CD14-positive monocyte (primary cell): ENCODE data around the gene ABCA3. TPM values are rescaled to one million over a fixed set of nuclear protein-coding genes. Genes with fewer than 3 reads are reported as not detected.

Source experiments
- DNase-seq, 3 donors: peaks; one replicate each; pipeline ENCODE4 v3.0.0-alpha.2; 2011 to 2022
- H2AFZ ChIP-seq: 2 replicates; pipeline ENCODE4 v1.6.0; 2012; ENCODE audit warnings: mild to moderate bottlenecking, low read depth, low read length, inconsistent platforms; ENCODE audit not compliant: insufficient read depth, poor library complexity, severe bottlenecking
- H3K27ac ChIP-seq, 2 donors: 1 replicate in 1 of 2; 2 replicates in 1 of 2; pipeline ENCODE4 v1.5.1; 2012 to 2013; ENCODE audit warnings: low read length in 2 of 2, control low read depth in 1 of 2, inconsistent platforms in 1 of 2, low read depth in 1 of 2, mild to moderate bottlenecking in 1 of 2
- H3K27me3 ChIP-seq, 2 donors: one replicate each; pipeline versions ENCODE4 v1.6.0 to v1.6.1; 2011 to 2013; ENCODE audit warnings: low read length in 2 of 2; ENCODE audit not compliant: control insufficient read depth in 2 of 2, insufficient read depth in 2 of 2
- H3K36me3 ChIP-seq, 2 donors: replicated peaks in 1 of 2; 1 replicate in 1 of 2; 2 replicates in 1 of 2; pipeline versions ENCODE4 v1.5.1 to v1.6.1; 2012 to 2013; ENCODE audit warnings: low read length in 2 of 2, control low read depth in 1 of 2, inconsistent platforms in 1 of 2, mild to moderate bottlenecking in 1 of 2; ENCODE audit not compliant: insufficient read depth in 2 of 2, control insufficient read depth in 1 of 2
- H3K4me1 ChIP-seq, 2 donors: 1 replicate in 1 of 2; 2 replicates in 1 of 2; pipeline versions ENCODE4 v1.5.1 to v1.6.1; 2012 to 2013; ENCODE audit warnings: low read length in 2 of 2, control low read depth in 1 of 2, inconsistent platforms in 1 of 2, mild to moderate bottlenecking in 1 of 2, moderate library complexity in 1 of 2; ENCODE audit not compliant: insufficient read depth in 2 of 2, control insufficient read depth in 1 of 2
- H3K4me2 ChIP-seq: replicated peaks from 2 replicates; pipeline ENCODE3; 2012; ENCODE audit warnings: low read length, moderate library complexity, mild to moderate bottlenecking; ENCODE audit not compliant: poor library complexity, severe bottlenecking; ENCODE audit errors: extremely low read depth
- H3K4me3 ChIP-seq, 3 experiments: fragments of 200-600 bp in 1 of 3; sonication (generic) in 1 of 3; replicated peaks in 1 of 3; 1 replicate in 2 of 3; 2 replicates in 1 of 3; pipeline ENCODE4 v1.5.1; 2011 to 2013; ENCODE audit warnings: low read length in 3 of 3, mild to moderate bottlenecking in 3 of 3, control low read depth in 2 of 3, low read depth in 2 of 3, inconsistent platforms in 1 of 3, moderate library complexity in 1 of 3
- H3K79me2 ChIP-seq: 2 replicates; pipeline ENCODE4 v1.6.0; 2012; ENCODE audit warnings: mild to moderate bottlenecking, control low read depth, inconsistent platforms, low read length, moderate library complexity; ENCODE audit not compliant: insufficient read depth
- H3K9ac ChIP-seq: 2 replicates; pipeline ENCODE4 v1.6.0; 2017; ENCODE audit warnings: low read length, mild to moderate bottlenecking; ENCODE audit not compliant: insufficient read depth, poor library complexity, severe bottlenecking
- H3K9me3 ChIP-seq, 2 donors: replicated peaks in 1 of 2; 1 replicate in 1 of 2; 2 replicates in 1 of 2; pipeline versions ENCODE4 v1.5.1 to v1.6.1; 2012 to 2013; ENCODE audit warnings: low read length in 2 of 2, control low read depth in 1 of 2; ENCODE audit not compliant: control insufficient read depth in 1 of 2, insufficient read depth in 1 of 2
- H4K20me1 ChIP-seq: 2 replicates; pipeline ENCODE4 v1.6.0; 2012; ENCODE audit warnings: mild to moderate bottlenecking, low read length, control low read depth, moderate library complexity; ENCODE audit not compliant: insufficient read depth
- H3K27ac Mint-ChIP-seq, 7 donors: one replicate each; pipeline ENCODE4 v1.8.0; 2020; ENCODE audit warnings: mild to moderate bottlenecking in 7 of 7, mixed read lengths in 7 of 7, moderate library complexity in 6 of 7, inconsistent platforms in 2 of 7
- H3K27me3 Mint-ChIP-seq, 3 donors: one replicate each; pipeline ENCODE4 v1.8.0; 2021 to 2022; ENCODE audit warnings: low read depth in 3 of 3, mild to moderate bottlenecking in 3 of 3, mixed read lengths in 3 of 3, moderate library complexity in 3 of 3, inconsistent platforms in 1 of 3
- H3K36me3 Mint-ChIP-seq, 2 donors: one replicate each; pipeline ENCODE4 v1.8.0; 2020; ENCODE audit warnings: mixed read lengths in 2 of 2, inconsistent platforms in 1 of 2, mild to moderate bottlenecking in 1 of 2
- H3K4me1 Mint-ChIP-seq: one replicate; pipeline ENCODE4 v1.8.0; 2020; ENCODE audit warnings: mild to moderate bottlenecking, mixed read lengths
- H3K4me3 Mint-ChIP-seq, 2 donors: one replicate each; pipeline ENCODE4 v1.8.0; 2020; ENCODE audit warnings: mild to moderate bottlenecking in 2 of 2, mixed read lengths in 2 of 2, moderate library complexity in 1 of 2
- H3K9me3 Mint-ChIP-seq, 7 donors: one replicate each; pipeline ENCODE4 v1.8.0; 2020 to 2022; ENCODE audit warnings: mixed read lengths in 7 of 7, mild to moderate bottlenecking in 6 of 7, moderate library complexity in 6 of 7, inconsistent platforms in 2 of 7
- WGBS: methylation state at CpG from one replicate; pipeline ENCODE4 v1.1.5; 2013; ENCODE audit warnings: missing lambda C conversion rate; ENCODE audit not compliant: insufficient coverage; 5-methylcytosine and 5-hydroxymethylcytosine counted together
- intact Hi-C, 2 donors: fragments of 100-400 bp; cut with micrococcal nuclease; formaldehyde crosslinking; loops; one replicate each; pipeline versions ENCODE4 v1.15.0 to v1.15.1; 2023
- polyA plus RNA-seq, 3 donors: library from polyadenylated mRNA; depleted of rRNA in 1 of 3; unstranded in 2 of 3; stranded (reverse) in 1 of 3; fragments of 300-500 nt in 2 of 3; fragments of >200 nt in 1 of 3; fragmentation: Illumina TruSeq in 2 of 3; gene quantifications; 1 replicate in 2 of 3; 2 replicates in 1 of 3; pipeline ENCODE4 v1.2.3, GENCODE V29; 2012 to 2021
- TF ChIP-seq, protein P1 (sequence below): fragments of 200-600 bp; IDR thresholded peaks from one replicate; pipeline ENCODE4 v1.8.0; 2022; ENCODE audit warnings: antibody characterized with exemption, mild to moderate bottlenecking

Gene ABCA3
- polyA plus RNA-seq, 3 donors: 0.06 to 1.2 (median 0.68) TPM

GRCh38 chr16:2299121-2299914, 41.2 kb downstream of the ABCA3 start:
- Mint-ChIP-seq H3K27me3 (peaks cover 0 to 2% (median 0%) of the 10 kb centered on the region in 3 donors), H3K9me3 (no peaks in the 10 kb centered on the region), H3K4me1 (peaks cover 8% of the 10 kb centered on the region), H3K36me3 (no peaks in the 10 kb centered on the region), H3K4me3 (no peak overlapping the region), H3K27ac (no peak overlapping the region)
- Histone ChIP-seq H3K4me3 (no peak overlapping the region), H3K79me2 (no peaks in the 10 kb centered on the region), H3K4me1 (peaks cover 0 to 6% of the 10 kb centered on the region in 2 donors), H3K36me3 (no peaks in the 10 kb centered on the region), H3K9ac (no peak overlapping the region), H3K9me3 (no peaks in the 10 kb centered on the region), H3K4me2 (no peak overlapping the region), H3K27me3 (no peaks in the 10 kb centered on the region), H3K27ac (no peak overlapping the region), H4K20me1 (no peaks in the 10 kb centered on the region), H2AFZ (no peak overlapping the region)
- intact Hi-C loops: no loop called here
- no peak for DNase-seq
- WGBS: 92% methylated on average over 23 of the region's 31 CpGs
- TF ChIP-seq, protein P1, sequence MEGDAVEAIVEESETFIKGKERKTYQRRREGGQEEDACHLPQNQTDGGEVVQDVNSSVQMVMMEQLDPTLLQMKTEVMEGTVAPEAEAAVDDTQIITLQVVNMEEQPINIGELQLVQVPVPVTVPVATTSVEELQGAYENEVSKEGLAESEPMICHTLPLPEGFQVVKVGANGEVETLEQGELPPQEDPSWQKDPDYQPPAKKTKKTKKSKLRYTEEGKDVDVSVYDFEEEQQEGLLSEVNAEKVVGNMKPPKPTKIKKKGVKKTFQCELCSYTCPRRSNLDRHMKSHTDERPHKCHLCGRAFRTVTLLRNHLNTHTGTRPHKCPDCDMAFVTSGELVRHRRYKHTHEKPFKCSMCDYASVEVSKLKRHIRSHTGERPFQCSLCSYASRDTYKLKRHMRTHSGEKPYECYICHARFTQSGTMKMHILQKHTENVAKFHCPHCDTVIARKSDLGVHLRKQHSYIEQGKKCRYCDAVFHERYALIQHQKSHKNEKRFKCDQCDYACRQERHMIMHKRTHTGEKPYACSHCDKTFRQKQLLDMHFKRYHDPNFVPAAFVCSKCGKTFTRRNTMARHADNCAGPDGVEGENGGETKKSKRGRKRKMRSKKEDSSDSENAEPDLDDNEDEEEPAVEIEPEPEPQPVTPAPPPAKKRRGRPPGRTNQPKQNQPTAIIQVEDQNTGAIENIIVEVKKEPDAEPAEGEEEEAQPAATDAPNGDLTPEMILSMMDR: no peak

DNA sequence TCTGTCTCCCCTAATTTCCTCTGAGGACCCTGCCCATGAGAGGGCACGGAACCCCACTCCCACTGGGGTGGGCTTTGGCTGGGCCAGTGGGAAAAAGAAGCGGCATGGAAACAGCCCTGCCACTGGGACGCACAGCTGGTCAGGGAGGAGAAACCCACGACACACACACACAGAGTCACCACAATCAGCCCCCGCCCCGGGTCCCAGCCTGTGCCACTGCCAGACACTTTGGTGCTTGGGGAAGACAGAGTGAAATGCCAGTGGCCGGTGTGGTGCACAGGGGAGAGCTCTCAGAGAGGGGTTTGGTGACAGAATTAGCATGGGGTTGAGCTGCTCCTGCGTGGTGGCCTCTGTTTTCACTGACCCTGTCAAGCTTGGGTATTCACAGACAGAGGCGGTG, 41.9 kb downstream of the ABCA3 start:
- peaks cover 0 to 6% of the 10 kb centered on the region in 2 donors for H3K4me1 ChIP-seq
- H3K4me3 Mint-ChIP-seq: no peak overlapping the region
- H3K27me3 ChIP-seq: no peaks in the 10 kb centered on the region
- H3K9ac ChIP-seq: no peak overlapping the region
- TF ChIP-seq, protein P1: no peak
- H4K20me1 ChIP-seq: no peaks in the 10 kb centered on the region
- H3K27ac ChIP-seq: no peak overlapping the region
- H3K4me1 Mint-ChIP-seq: peaks cover 8% of the 10 kb centered on the region
- no peaks in the 10 kb centered on the region for H3K9me3 Mint-ChIP-seq
- no peaks in the 10 kb centered on the region for H3K36me3 ChIP-seq
- WGBS: 92% methylated on average over 5 of the region's 9 CpGs
- no peak for DNase-seq
- intact Hi-C loops: no loop called here
- peaks cover 0 to 5% (median 0%) of the 10 kb centered on the region in 3 donors for H3K27me3 Mint-ChIP-seq
- no peak overlapping the region for H3K27ac Mint-ChIP-seq
- no peaks in the 10 kb centered on the region for H3K9me3 ChIP-seq
- no peak overlapping the region for H3K4me3 ChIP-seq
- H2AFZ ChIP-seq: no peak overlapping the region
- no peaks in the 10 kb centered on the region for H3K36me3 Mint-ChIP-seq
- H3K4me2 ChIP-seq: no peak overlapping the region
- no peaks in the 10 kb centered on the region for H3K79me2 ChIP-seq
